Gastrocnemius medialis (tissue), 4 donors: ENCODE measurements around the gene MAPK13. TPM values are rescaled to one million over a fixed set of nuclear protein-coding genes. Genes with fewer than 3 reads are reported as not detected.
"Not testable (repeated sequence)": the region's sequence is repeated elsewhere in the genome, so short reads cannot be mapped to it uniquely, and the experiment has no call there.

Source experiments
- ATAC-seq, 2 donors: fragments of 150-250 bp; one replicate each; pipeline ENCODE4 v1.9.1; 2016
- DNase-seq, 2 donors: peaks; one replicate each; pipeline ENCODE4 v3.0.0-alpha.2; 2019
- H3K27ac ChIP-seq, 4 donors: fragments of 200-600 bp; sonication (generic); 1 replicate in 1 of 4; 2 replicates in 3 of 4; pipeline ENCODE4 v1.5.1; 2016 to 2018; ENCODE audit warnings: mild to moderate bottlenecking in 2 of 4, moderate library complexity in 1 of 4
- H3K27me3 ChIP-seq, 3 donors: fragments of 200-600 bp; sonication (generic) in 2 of 3; 1 replicate in 1 of 3; 2 replicates in 2 of 3; pipeline versions ENCODE4 v1.5.1 to v1.6.0; 2016 to 2019; ENCODE audit warnings: mild to moderate bottlenecking in 1 of 3, moderate library complexity in 1 of 3
- H3K36me3 ChIP-seq, 2 donors: fragments of 200-600 bp; sonication (generic) in 1 of 2; one replicate each; pipeline ENCODE4 v1.5.1; 2017 to 2018
- H3K4me1 ChIP-seq, 2 donors: fragments of 200-600 bp; sonication (generic) in 1 of 2; one replicate each; pipeline ENCODE4 v1.5.1; 2016 to 2017; ENCODE audit warnings: mild to moderate bottlenecking in 2 of 2
- H3K4me3 ChIP-seq, 4 donors: fragments of 200-600 bp; sonication (generic) in 3 of 4; 1 replicate in 1 of 4; 2 replicates in 3 of 4; pipeline ENCODE4 v1.5.1; 2016 to 2019; ENCODE audit warnings: mild to moderate bottlenecking in 2 of 4
- H3K9me3 ChIP-seq, 3 donors: fragments of 200-600 bp; sonication (generic) in 2 of 3; 1 replicate in 1 of 3; 2 replicates in 2 of 3; pipeline ENCODE4 v1.5.1; 2016 to 2019
- POLR2A ChIP-seq, 2 donors: fragments of 450-650 bp; IDR thresholded peaks; one replicate each; pipeline ENCODE4 v1.6.1; 2017; ENCODE audit warnings: antibody characterized with exemption in 2 of 2, mild to moderate bottlenecking in 2 of 2, moderate library complexity in 2 of 2
- in situ Hi-C, 4 donors: fragments of 200-750 bp; cut with MboI; loops; one replicate each; pipeline versions ENCODE4 v1.15.0 to v1.8.0; 2017; ENCODE audit warnings: low sequenced_read_pairs in 4 of 4
- intact Hi-C: fragments of 100-400 bp; cut with DNase I; formaldehyde crosslinking; loops from one replicate; pipeline ENCODE4 v1.15.1; 2023; ENCODE audit warnings: low total_unique reads
- total RNA-seq, 4 donors: library from RNA; depleted of rRNA; stranded (reverse); fragments of >200 nt; gene quantifications; one replicate each; pipeline versions ENCODE4 v1.1.0 to v1.2.3, GENCODE V29; 2016
- TF ChIP-seq, protein P1 (sequence below), 5 experiments: fragments of 450-650 bp in 3 of 5; fragments of 200-600 bp in 2 of 5; sonication (generic) in 2 of 5; IDR thresholded peaks in 4 of 5; conservative IDR thresholded peaks in 1 of 5; 1 replicate in 4 of 5; 2 replicates in 1 of 5; pipeline ENCODE4 v1.5.1; 2016 to 2019; ENCODE audit warnings: antibody characterized with exemption in 5 of 5, mild to moderate bottlenecking in 3 of 5, moderate library complexity in 3 of 5

MAPK13 gene
- total RNA-seq, 4 donors from 2014 or later, result 0.29 to 0.82 (median 0.64) TPM

- DNase-seq (no peak), ATAC-seq (no peak)
- Histone ChIP-seq H3K4me3 (no peak overlapping the region), H3K27me3 (peaks cover 12 to 23% (median 13%) of the 10 kb centered on the region in 3 donors), H3K36me3 (no peaks in the 10 kb centered on the region), H3K4me1 (peaks cover 5 to 9% of the 10 kb centered on the region in 2 donors), H3K27ac (no peak overlapping the region), H3K9me3 (no peaks in the 10 kb centered on the region)
- in situ Hi-C loops (loop anchor here in 2 of 4 donors (5.0 to 10.0 kb wide), 2 partner anchors 64 to 66 kb away; partner anchors contain the start of gene BRPF3 (in 1 of the 2)), intact Hi-C loops (loop anchor here (10.0 kb wide), 1 partner anchor 236 kb away; no protein-coding TSS in a partner anchor)
- TF ChIP-seq, protein P1, sequence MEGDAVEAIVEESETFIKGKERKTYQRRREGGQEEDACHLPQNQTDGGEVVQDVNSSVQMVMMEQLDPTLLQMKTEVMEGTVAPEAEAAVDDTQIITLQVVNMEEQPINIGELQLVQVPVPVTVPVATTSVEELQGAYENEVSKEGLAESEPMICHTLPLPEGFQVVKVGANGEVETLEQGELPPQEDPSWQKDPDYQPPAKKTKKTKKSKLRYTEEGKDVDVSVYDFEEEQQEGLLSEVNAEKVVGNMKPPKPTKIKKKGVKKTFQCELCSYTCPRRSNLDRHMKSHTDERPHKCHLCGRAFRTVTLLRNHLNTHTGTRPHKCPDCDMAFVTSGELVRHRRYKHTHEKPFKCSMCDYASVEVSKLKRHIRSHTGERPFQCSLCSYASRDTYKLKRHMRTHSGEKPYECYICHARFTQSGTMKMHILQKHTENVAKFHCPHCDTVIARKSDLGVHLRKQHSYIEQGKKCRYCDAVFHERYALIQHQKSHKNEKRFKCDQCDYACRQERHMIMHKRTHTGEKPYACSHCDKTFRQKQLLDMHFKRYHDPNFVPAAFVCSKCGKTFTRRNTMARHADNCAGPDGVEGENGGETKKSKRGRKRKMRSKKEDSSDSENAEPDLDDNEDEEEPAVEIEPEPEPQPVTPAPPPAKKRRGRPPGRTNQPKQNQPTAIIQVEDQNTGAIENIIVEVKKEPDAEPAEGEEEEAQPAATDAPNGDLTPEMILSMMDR (IDR thresholded peaks at IDR 0.05 in 4 of 5, conservative IDR thresholded peaks at IDR 0.05 in 1 of 5), result no peak
- TF ChIP-seq POLR2A (IDR thresholded peaks at IDR 0.05), result no peak
These were observed 1.5 kb upstream of the MAPK13 start for GRCh38 chr6:36128793-36129192.

GRCh38 chr6:36129334-36129733 lies 979 bp upstream of the MAPK13 start:
- H3K9me3 ChIP-seq, H3K36me3 ChIP-seq, H3K4me1 ChIP-seq, ATAC-seq, H3K27ac ChIP-seq, H3K4me3 ChIP-seq: not testable (repeated sequence)
- intact Hi-C loops (loop anchor here (10.0 kb wide), 1 partner anchor 235 kb away; no protein-coding TSS in a partner anchor), in situ Hi-C loops (loop anchor here in 2 of 4 donors (5.0 to 10.0 kb wide), 2 partner anchors 63 to 65 kb away; partner anchors contain the start of gene BRPF3 (in 1 of the 2))
- DNase-seq, result peak in 1 of 2 donors; percentile 2
- peaks cover 12 to 23% (median 13%) of the 10 kb centered on the region in 3 donors for H3K27me3 ChIP-seq

GRCh38 chr6:36130667-36131510 lies 576 bp downstream of the MAPK13 start:
- intact Hi-C loops (no loop called here), in situ Hi-C loops (loop anchor here in 1 of 4 donors (10.0 kb wide), 1 partner anchor 54 kb away; no protein-coding TSS in a partner anchor)
- no peak overlapping the region for H3K27ac ChIP-seq
- DNase-seq (peak in 1 of 2 donors; percentile 18), ATAC-seq (peak in 1 of 2 donors; percentile 26)
- H3K36me3 ChIP-seq, result no peaks in the 10 kb centered on the region
- H3K4me3 ChIP-seq, result peak overlapping the region; percentile 32 to 44 (median 40)
- no peaks in the 10 kb centered on the region for H3K9me3 ChIP-seq
- H3K27me3 ChIP-seq, result peaks cover 12 to 23% (median 13%) of the 10 kb centered on the region in 3 donors
- H3K4me1 ChIP-seq, result peaks cover 5% of the 10 kb centered on the region in 2 donors
- TF ChIP-seq, protein P1 (IDR thresholded peaks at IDR 0.05 in 4 of 5, conservative IDR thresholded peaks at IDR 0.05 in 1 of 5), result no peak
- TF ChIP-seq POLR2A (IDR thresholded peaks at IDR 0.05), result no peak

GRCh38 chr6:36131511-36132245 lies 1.4 kb downstream of the MAPK13 start:
- Histone ChIP-seq H3K9me3 (no peaks in the 10 kb centered on the region), H3K4me3 (peak overlapping the region in 3 of 4 donors; percentile 38 to 44 (median 41)), H3K27ac (no peak overlapping the region), H3K4me1 (peaks cover 5% of the 10 kb centered on the region in 2 donors), H3K36me3 (no peaks in the 10 kb centered on the region), H3K27me3 (peaks cover 10 to 23% (median 12%) of the 10 kb centered on the region in 3 donors)
- in situ Hi-C loops (loop anchor here in 1 of 4 donors (10.0 kb wide), 1 partner anchor 53 kb away; no protein-coding TSS in a partner anchor), intact Hi-C loops (no loop called here)
- ATAC-seq (no peak), DNase-seq (peak in 1 of 2 donors; percentile 12)
- TF ChIP-seq POLR2A (IDR thresholded peaks at IDR 0.05), result no peak
- TF ChIP-seq, protein P1 (IDR thresholded peaks at IDR 0.05 in 4 of 5, conservative IDR thresholded peaks at IDR 0.05 in 1 of 5), result no peak
